ENCODE measurements around the gene CASKIN2.
"Not testable (repeated sequence)": the region's sequence is repeated elsewhere in the genome, so short reads cannot be mapped to it uniquely, and the experiment has no call there.

Gene CASKIN2

DNA sequence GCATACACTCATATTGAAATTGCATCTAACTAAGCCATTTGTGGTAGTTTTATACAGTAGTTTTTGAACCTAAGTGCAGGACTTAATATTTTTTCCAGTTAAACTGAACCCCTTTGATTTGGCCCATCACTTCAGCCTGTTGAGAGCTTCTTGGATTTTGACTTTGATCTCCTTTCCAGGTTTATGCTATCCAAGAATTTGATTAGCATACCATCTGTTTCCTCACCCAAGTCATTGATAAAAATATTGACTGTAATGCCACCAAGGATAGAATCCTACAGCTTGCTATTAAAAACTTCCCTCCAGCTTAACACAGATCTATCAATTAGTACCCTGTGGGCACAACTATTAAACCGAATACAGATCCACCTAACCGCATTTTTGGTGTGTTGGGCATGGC, 51.7 kb downstream of the CASKIN2 start:
- no peak for DNase-seq

DNA sequence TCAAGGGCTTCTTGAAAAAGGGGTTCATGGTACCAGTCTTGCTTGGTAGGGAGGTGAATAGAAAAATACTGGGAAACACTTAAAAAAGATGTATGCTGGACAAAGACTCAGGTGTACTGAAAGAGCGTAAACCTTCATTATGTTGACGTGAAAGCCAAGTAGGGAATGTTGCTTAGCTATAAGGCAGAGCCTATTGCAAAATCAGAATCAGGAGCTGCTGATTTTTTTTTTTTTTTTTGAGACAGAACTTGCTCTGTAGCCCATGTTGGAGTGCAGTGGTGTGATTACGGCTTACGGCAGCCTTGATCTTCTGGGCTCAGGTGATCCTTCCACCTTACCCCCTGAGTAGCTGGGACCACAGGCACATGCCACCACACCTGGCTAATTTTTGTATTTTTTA, 55.0 kb downstream of the CASKIN2 start:
- DNase-seq: no peak

DNA sequence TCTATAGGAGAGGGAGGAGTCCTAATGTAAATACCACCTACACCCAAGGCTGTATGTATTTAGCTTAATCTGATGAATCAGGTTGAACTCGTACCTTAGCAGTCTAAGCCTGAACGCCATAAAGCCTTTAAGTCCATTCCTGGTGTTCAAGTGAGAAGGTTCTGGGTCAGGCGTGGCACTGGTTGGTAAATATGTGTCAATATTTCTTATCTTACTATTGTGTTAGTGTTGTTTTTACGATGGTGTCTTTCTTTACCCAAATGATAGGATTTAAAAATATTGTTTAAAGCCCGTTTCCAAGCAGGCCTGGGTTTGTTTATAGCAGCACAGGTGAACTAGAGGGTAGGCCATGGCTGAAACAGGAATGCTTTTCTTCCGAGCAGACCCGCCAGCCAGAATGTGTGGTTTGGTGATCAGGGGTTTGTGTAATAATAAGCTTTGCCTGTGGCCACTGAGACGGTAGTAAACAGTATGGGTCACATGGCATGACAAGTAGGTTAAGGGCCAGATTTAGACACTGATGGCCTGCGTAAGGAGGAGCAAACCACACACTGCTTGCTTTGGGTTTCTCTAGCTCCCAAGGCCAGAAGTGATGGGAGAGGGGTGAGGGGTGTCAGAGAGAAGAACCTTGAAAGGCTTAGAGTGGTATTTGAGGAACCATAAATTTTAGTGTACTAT, 55.6 kb downstream of the CASKIN2 start:
- peak; percentile 32 for DNase-seq

DNA sequence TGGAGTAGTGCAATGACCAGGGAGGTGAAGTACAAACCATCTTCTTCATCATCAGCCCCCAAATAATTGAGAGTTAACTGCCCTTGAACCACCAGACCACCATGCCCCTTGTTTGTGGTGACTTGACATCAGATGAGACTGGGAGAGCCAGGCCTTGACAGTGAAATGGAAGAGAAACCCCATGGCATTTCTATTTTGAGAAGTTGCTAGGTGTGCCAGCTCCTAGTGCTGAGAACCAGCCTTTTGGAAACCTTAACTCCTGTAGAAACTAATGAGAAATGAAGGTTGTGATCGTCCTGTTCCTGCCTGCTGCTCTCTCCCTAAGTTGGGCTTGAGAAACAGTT, 56.1 kb downstream of the CASKIN2 start:
- no peak for DNase-seq

DNA sequence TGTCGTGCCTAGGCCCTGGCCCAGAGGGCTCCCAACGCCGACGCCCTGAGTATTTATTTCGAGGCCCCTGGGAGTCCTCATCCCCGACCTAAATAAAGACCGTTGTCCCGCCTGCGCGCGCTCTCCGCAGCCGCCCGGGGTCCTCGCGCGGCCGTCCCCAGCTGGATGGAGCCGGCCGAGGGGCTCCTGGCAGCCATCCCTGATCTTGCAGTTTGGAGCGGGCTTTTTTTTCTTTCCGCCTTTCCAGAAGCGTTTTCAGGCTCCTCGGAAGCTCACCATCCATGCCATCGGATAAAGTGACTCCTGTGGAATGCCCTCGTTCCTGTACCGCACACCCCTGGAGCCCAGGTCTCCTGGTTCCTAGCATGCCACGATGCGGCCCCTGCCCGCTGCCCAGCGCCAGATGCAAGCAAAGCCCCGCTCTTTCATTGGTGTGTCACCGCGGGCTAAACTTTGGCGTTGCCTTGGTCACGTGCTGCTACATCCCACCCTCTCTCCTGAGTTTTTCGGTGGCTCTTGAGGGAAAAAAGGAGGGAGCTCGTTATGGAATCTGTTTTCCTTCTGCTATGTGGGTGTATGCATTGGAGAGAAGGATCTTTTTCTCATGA, 58.2 kb downstream of the CASKIN2 start:
- DNase-seq: peak; percentile 88

DNA sequence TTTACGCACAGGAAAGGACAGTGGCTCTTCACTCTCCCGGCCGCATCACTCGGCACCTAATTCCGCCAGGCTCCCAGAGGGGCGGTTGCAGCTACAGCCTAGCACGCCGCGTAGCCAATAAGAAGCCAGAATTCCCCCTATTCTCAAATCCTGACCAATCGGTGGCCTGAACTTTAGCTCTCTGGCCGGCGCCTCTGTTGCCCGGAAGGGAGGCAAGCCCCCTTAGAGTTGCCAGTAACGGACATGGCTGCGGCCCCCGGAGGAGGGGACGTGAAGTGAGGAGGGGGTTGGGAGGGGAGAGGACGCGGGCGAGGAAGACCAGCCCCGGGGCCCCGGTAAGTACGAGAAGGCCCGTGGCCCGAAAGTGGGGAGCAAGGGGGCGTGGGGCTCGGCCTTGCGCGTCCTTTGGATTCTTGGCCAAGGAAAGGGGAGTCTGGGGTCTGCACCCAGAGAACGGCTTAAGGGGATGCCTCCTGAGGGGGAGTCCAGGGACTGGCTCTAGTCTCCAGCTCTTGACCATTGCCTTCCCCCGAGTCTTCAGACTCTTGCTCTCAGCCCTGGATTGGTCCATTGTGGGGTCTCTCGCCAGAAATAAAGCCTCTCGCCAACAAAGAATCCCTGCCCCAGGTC, 58.8 kb downstream of the CASKIN2 start, which contains the start of gene TMEM94:
TSS of gene TMEM94 (plus strand) at position 219 of the 630 bp plus-strand sequence. CDS start 15,271 bp downstream, outside the sequence.
- peak; percentile 100 for DNase-seq

DNA sequence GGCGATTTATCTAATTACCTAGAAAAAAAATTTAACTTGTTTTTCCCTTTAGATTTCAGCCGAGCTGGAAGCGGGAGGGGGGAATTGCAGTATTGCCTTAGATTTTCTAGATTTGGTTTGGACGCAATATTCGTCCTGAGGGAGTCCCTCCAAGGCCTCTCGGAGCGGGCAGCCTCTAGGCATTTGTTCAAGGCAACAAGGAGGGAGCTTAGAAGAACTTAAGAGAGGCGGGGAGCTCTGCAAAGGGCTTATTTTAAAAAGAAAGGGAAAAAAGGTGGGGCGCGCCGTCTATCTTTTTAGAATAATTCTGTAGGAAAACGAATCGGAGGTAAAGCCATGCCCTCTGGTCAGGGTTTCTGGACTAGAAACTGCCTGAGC, 59.3 kb downstream of the CASKIN2 start:
- DNase-seq: peak; percentile 87

DNA sequence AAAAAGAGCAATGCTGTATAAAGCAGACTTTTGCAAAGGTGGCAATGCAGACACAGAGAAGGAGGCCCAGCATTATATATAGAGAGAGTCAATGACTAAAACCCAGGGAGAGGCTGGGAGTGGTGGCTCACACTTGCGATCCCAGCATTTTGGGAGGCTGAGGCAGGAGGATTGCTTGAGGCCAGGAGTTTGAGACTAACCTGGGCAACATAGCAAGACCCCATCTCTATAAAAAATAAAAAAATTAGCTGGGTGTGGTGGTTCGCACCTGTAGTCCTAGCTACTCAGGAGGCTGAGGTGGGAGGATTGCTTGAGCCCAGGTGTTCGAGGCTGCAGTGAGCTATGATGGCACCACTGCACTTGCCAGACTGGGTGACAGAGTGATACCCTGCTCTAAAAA, 60.7 kb downstream of the CASKIN2 start:
- not testable (repeated sequence) for DNase-seq

DNA sequence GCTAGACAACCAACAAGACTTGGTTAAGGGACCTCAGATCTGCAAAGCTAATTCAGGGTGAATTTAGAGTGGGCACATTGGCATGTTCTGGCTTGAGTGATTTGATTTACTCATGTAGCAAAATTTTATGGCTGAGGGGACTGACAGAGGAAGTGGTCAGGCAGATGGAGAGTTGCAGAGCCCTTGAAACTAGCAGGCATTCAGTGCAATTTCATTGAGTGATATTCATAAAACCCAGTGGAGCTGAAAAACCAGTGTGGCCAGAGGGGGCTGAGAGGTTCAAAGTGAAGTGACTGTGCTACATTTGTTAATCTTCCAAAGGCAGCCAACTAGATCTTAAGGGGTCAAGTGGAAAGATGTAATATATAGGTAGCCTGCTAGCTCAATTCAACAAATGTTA, 61.1 kb downstream of the CASKIN2 start:
- no peak for DNase-seq

DNA sequence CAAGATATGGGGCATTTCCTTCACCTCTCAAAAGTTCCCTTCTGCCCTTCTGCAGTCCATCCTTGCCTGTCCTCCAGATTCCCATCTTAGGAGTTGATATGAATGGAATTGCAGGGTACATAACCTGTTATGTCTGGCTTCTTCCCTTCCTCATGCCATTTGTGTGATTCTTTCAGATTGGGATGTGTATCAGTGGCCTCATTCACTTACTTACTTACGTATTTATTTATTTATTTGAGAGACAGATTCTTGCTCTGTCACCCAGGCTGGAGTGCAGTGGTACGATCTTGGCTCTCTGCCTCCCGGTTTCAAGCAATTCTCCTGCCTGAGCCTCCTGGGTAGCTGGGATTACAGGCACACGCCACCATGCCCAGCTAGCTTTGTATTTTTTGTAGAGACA, 65.1 kb downstream of the CASKIN2 start:
- no peak for DNase-seq
